Tibial nerve (tissue), 4 donors: ENCODE results near the gene TMPRSS6. TPM values are rescaled to one million over a fixed set of nuclear protein-coding genes. Genes with fewer than 3 reads are reported as not detected.

Experiments
- DNase-seq, 2 donors: peaks; one replicate each; pipeline ENCODE4 v3.0.0-alpha.2; 2019; ENCODE audit warnings: low spot score in 2 of 2
- H3K27ac ChIP-seq, 4 donors: fragments of 200-600 bp; sonication (generic) in 3 of 4; one replicate each; pipeline ENCODE4 v1.5.1; 2017 to 2019; ENCODE audit warnings: mild to moderate bottlenecking in 1 of 4
- H3K27me3 ChIP-seq, 2 donors: fragments of 200-600 bp; sonication (generic) in 1 of 2; one replicate each; pipeline versions ENCODE4 v1.5.1 to v1.6.0; 2017 to 2019
- H3K36me3 ChIP-seq, 3 donors: fragments of 200-600 bp; sonication (generic); one replicate each; pipeline ENCODE4 v1.5.1; 2018 to 2019
- H3K4me1 ChIP-seq, 4 donors: fragments of 200-600 bp; sonication (generic) in 3 of 4; one replicate each; pipeline ENCODE4 v1.5.1; 2017 to 2019
- H3K4me3 ChIP-seq, 4 donors: fragments of 200-600 bp; sonication (generic) in 3 of 4; one replicate each; pipeline ENCODE4 v1.5.1; 2017 to 2019; ENCODE audit warnings: mild to moderate bottlenecking in 1 of 4, moderate library complexity in 1 of 4
- H3K9me3 ChIP-seq, 4 donors: fragments of 200-600 bp; sonication (generic) in 3 of 4; one replicate each; pipeline ENCODE4 v1.5.1; 2017 to 2019
- CTCF ChIP-seq, 5 experiments: fragments of 200-600 bp in 3 of 5; fragments of 450-650 bp in 2 of 5; sonication (generic) in 3 of 5; IDR thresholded peaks; one replicate each; pipeline ENCODE4 v1.5.1; 2016 to 2019; ENCODE audit warnings: antibody characterized with exemption in 5 of 5, mild to moderate bottlenecking in 3 of 5, moderate library complexity in 2 of 5
- EP300 ChIP-seq, 2 donors: sonication (generic); formaldehyde crosslinking; IDR thresholded peaks; one replicate each; pipeline ENCODE4 v1.6.1; 2017; ENCODE audit warnings: antibody characterized with exemption in 2 of 2, mild to moderate bottlenecking in 1 of 2
- POLR2A ChIP-seq, 2 donors: fragments of 450-650 bp; IDR thresholded peaks; one replicate each; pipeline ENCODE4 v1.6.1; 2017; ENCODE audit warnings: antibody characterized with exemption in 2 of 2, mild to moderate bottlenecking in 2 of 2, moderate library complexity in 2 of 2
- WGBS, 2 donors: methylation state at CpG; one replicate each; pipeline ENCODE4 v1.1.5; 2018; 5-methylcytosine and 5-hydroxymethylcytosine counted together
- total RNA-seq, 4 donors: library from RNA; depleted of rRNA; stranded (reverse); fragments of >200 nt; gene quantifications; one replicate each; pipeline ENCODE4 v1.1.0, GENCODE V29; 2016

TMPRSS6 gene
- total RNA-seq, 4 donors from 2014 or later: not detected

GRCh38 chr22:37070744-37071143 is 38.8 kb downstream of the TMPRSS6 start:
- H3K36me3 ChIP-seq: no peaks in the 10 kb centered on the region
- no peaks in the 10 kb centered on the region for H3K9me3 ChIP-seq
- H3K4me3 ChIP-seq: no peak overlapping the region
- H3K4me1 ChIP-seq: no peaks in the 10 kb centered on the region
- peaks cover 0 to 58% of the 10 kb centered on the region in 2 donors for H3K27me3 ChIP-seq
- no peak for DNase-seq
- no peak for TF ChIP-seq POLR2A (IDR thresholded peaks at IDR 0.05)
- no peak overlapping the region for H3K27ac ChIP-seq
- WGBS, 2 donors: 34 to 41% methylated on average over 9 of the region's 9 CpGs

- 70 to 79% methylated on average over 7 to 8 of the region's 8 CpGs for WGBS, 2 donors
- no peak for TF ChIP-seq POLR2A (IDR thresholded peaks at IDR 0.05)
- no peak for TF ChIP-seq CTCF (IDR thresholded peaks at IDR 0.05)
- no peak for TF ChIP-seq EP300 (IDR thresholded peaks at IDR 0.05)
- no peak for DNase-seq
- H3K27ac ChIP-seq: no peak overlapping the region
- no peaks in the 10 kb centered on the region for H3K4me1 ChIP-seq
- peaks cover 0 to 56% of the 10 kb centered on the region in 2 donors for H3K27me3 ChIP-seq
- no peak overlapping the region for H3K4me3 ChIP-seq
- H3K36me3 ChIP-seq: no peaks in the 10 kb centered on the region
- no peaks in the 10 kb centered on the region for H3K9me3 ChIP-seq
These were observed 39.2 kb downstream of the TMPRSS6 start for GRCh38 chr22:37070334-37070733.

- no peak for DNase-seq
- 62 to 66% methylated on average over 9 of the region's 9 CpGs for WGBS, 2 donors
- no peak overlapping the region for H3K4me3 ChIP-seq
These were observed 39.8 kb downstream of the TMPRSS6 start for GRCh38 chr22:37069719-37070118.

GRCh38 chr22:37069319-37069718 is 40.2 kb downstream of the TMPRSS6 start:
- Histone ChIP-seq H3K4me1 (no peaks in the 10 kb centered on the region), H3K9me3 (no peaks in the 10 kb centered on the region), H3K36me3 (peaks cover 0 to 2% (median 0%) of the 10 kb centered on the region in 3 donors), H3K27me3 (peaks cover 0 to 46% of the 10 kb centered on the region in 2 donors), H3K4me3 (no peak overlapping the region), H3K27ac (no peak overlapping the region)
- WGBS, 2 donors: 14 to 28% methylated on average over 10 to 11 of the region's 11 CpGs
- DNase-seq: no peak
- no peak for TF ChIP-seq EP300 (IDR thresholded peaks at IDR 0.05)
- no peak for TF ChIP-seq POLR2A (IDR thresholded peaks at IDR 0.05)
- TF ChIP-seq CTCF (IDR thresholded peaks at IDR 0.05): no peak

More at GRCh38 chr22:37069719-37070118, 39.8 kb downstream of the TMPRSS6 start:
- H3K4me1 ChIP-seq: no peaks in the 10 kb centered on the region
- no peaks in the 10 kb centered on the region for H3K9me3 ChIP-seq
- H3K27me3 ChIP-seq: peaks cover 0 to 50% of the 10 kb centered on the region in 2 donors
- TF ChIP-seq EP300 (IDR thresholded peaks at IDR 0.05): no peak
- TF ChIP-seq CTCF (IDR thresholded peaks at IDR 0.05): no peak
- no peak for TF ChIP-seq POLR2A (IDR thresholded peaks at IDR 0.05)
- H3K36me3 ChIP-seq: no peaks in the 10 kb centered on the region
- H3K27ac ChIP-seq: no peak overlapping the region

- Histone ChIP-seq H3K9me3 (no peaks in the 10 kb centered on the region), H3K4me3 (no peak overlapping the region), H3K36me3 (peaks cover 0 to 6% (median 0%) of the 10 kb centered on the region in 3 donors), H3K4me1 (no peaks in the 10 kb centered on the region), H3K27me3 (peaks cover 0 to 41% of the 10 kb centered on the region in 2 donors), H3K27ac (no peak overlapping the region)
- WGBS, 2 donors: 2 to 3% methylated on average over 14 to 36 of the region's 36 CpGs
- DNase-seq: no peak
- TF ChIP-seq CTCF (IDR thresholded peaks at IDR 0.05) (no peak), EP300 (IDR thresholded peaks at IDR 0.05) (no peak), POLR2A (IDR thresholded peaks at IDR 0.05) (no peak)
These were observed 40.7 kb downstream of the TMPRSS6 start for GRCh38 chr22:37068859-37069258.

- Histone ChIP-seq H3K4me3 (no peak overlapping the region), H3K9me3 (no peaks in the 10 kb centered on the region), H3K27ac (no peak overlapping the region), H3K36me3 (peaks cover 0 to 6% (median 0%) of the 10 kb centered on the region in 3 donors), H3K4me1 (no peaks in the 10 kb centered on the region), H3K27me3 (peaks cover 0 to 36% of the 10 kb centered on the region in 2 donors)
- TF ChIP-seq POLR2A (IDR thresholded peaks at IDR 0.05) (no peak), CTCF (IDR thresholded peaks at IDR 0.05) (no peak), EP300 (IDR thresholded peaks at IDR 0.05) (no peak)
- 71% methylated on average over 10 of the region's 10 CpGs for WGBS, 2 donors
- DNase-seq: no peak
These were observed 42.1 kb downstream of the TMPRSS6 start for GRCh38 chr22:37067428-37067827.
